Measurements from ENCODE around the gene DKKL1. TPM values are rescaled to one million over a fixed set of nuclear protein-coding genes. Genes with fewer than 3 reads are reported as not detected.
A peak's percentile ranks its signal among the peaks of the same experiment; 100 is the strongest.
"Not testable (repeated sequence)": the region's sequence is repeated elsewhere in the genome, so short reads cannot be mapped to it uniquely, and the experiment has no call there.

DKKL1 gene
- total and polyA plus RNA-seq, 12 donors, result 0.20 to 0.54 (median 0.24) TPM; not detected in 8

DNA sequence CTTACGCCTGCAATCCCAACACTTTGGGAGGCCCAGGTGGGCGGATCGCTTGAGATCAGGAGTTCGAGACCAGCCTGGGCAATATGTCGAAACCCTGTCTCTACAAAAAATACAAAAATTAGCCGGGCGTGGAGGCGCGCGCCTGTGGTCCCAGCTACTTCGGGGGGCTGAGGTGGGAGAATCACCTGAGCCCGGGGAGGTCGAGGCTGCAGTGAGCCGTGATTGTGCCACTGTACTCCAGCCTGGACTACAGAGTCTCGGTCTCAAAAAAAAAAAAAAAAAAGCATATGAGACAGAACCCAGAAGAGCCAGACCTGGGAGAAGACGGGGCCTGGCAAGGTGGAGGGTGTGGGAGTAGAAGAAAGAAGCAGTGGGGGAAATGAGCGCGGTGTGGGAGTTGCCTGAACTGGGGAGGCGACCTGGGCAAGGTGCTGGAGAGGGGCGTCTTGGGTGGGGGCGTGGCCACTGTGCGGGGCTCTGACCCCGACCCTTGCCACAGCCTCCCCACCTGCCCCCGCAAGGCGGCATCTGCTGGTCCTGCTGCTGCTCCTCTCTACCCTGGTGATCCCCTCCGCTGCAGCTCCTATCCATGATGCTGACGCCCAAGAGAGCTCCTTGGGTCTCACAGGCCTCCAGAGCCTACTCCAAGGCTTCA is 533 bp downstream of the DKKL1 start:
- peaks cover 0 to 5% (median 4%) of the 10 kb centered on the region in 9 donors for H3K36me3 ChIP-seq
- 67 to 75% methylated on average over 27 of the region's 27 CpGs for WGBS, 2 donors
- peaks cover 0 to 14% (median 7%) of the 10 kb centered on the region in 11 donors for H3K9me3 ChIP-seq
- ATAC-seq (no peak), DNase-seq (peak in 1 of 2 donors; percentile 24)
- H3K4me3 ChIP-seq, result peak overlapping the region in 8 of 10 donors; percentile 65 to 97 (median 81)
- no peak for TF ChIP-seq CTCF (IDR thresholded peaks at IDR 0.05)
- H3K27ac ChIP-seq, result peak overlapping the region in 9 of 10 donors; percentile 30 to 99 (median 91)
- peaks cover 0 to 31% (median 0%) of the 10 kb centered on the region in 7 donors for H3K27me3 ChIP-seq
- intact Hi-C loops (cut with DNase I), result loop anchor here in 1 of 10 donors (5.0 kb wide), 1 partner anchor 492 kb away; the partner anchor contains the start of gene PPP1R15A
- H3K4me1 ChIP-seq, result peaks cover 0 to 25% (median 11%) of the 10 kb centered on the region in 9 donors

GRCh38 chr19:49366110-49366509 is 2.4 kb downstream of the DKKL1 start:
- Histone ChIP-seq H3K27me3 (peaks cover 0 to 31% (median 0%) of the 10 kb centered on the region in 7 donors), H3K4me1 (peaks cover 0 to 23% (median 11%) of the 10 kb centered on the region in 9 donors), H3K27ac (no peak overlapping the region), H3K36me3 (no peaks in the 10 kb centered on the region), H3K9me3 (peaks cover 0 to 26% (median 14%) of the 10 kb centered on the region in 11 donors), H3K4me3 (no peak overlapping the region)
- TF ChIP-seq CTCF (IDR thresholded peaks at IDR 0.05), result no peak
- intact Hi-C loops (cut with DNase I), result no loop called here
- DNase-seq, result no peak
- ATAC-seq, result no peak

DNA sequence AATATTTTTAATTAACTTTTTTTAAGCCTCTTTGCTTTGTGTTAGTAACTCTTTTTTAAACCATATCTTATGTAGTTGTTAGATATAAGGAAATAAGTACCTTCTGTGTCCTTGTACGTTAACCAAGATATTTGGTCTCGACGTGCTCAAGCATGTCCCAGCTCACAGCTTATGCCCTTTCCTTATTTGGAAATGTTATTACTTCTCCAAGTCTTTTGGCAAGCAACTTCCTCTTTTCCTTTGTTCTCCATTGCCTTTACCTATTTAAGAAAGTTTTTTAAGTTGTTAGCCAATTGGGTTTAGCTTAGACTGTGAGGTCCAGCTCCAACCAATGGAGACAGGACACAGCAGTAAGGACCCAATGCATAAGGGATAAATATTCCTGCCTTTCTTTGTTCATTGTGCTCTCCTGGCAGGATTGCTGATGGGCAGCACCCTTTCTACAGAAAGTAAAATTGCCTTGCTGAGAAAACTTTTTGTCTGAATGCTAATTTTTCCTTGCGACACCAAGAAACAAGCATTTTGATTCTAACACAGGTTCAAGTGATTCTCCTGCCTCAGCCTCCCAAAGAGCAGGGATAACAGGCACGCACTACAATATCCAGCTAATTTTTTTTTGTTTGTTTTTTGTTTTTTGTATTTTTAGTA is 5.2 kb downstream of the DKKL1 start:
- no peak for ATAC-seq
- WGBS, 2 donors, result 83 to 84% methylated on average over 5 of the region's 5 CpGs
- TF ChIP-seq CTCF (IDR thresholded peaks at IDR 0.05), result no peak
- Histone ChIP-seq H3K27ac (no peak overlapping the region), H3K36me3 (no peaks in the 10 kb centered on the region), H3K9me3 (peaks cover 0 to 26% (median 14%) of the 10 kb centered on the region in 11 donors), H3K27me3 (peaks cover 0 to 4% (median 0%) of the 10 kb centered on the region in 7 donors), H3K4me1 (peaks cover 0 to 5% (median 2%) of the 10 kb centered on the region in 9 donors), H3K4me3 (no peak overlapping the region)
- intact Hi-C loops (cut with DNase I), result no loop called here
- no peak for DNase-seq

- H3K4me1 ChIP-seq, result no peaks in the 10 kb centered on the region
- whole genome bisulfite sequencing, 2 donors, result 73 to 91% methylated on average over 3 of the region's 3 CpGs
- no peak overlapping the region for H3K4me3 ChIP-seq
- DNase-seq, result no peak
- TF ChIP-seq CTCF (IDR thresholded peaks at IDR 0.05), result no peak
- H3K36me3 ChIP-seq, result no peaks in the 10 kb centered on the region
- ATAC-seq, result no peak
- H3K27me3 ChIP-seq, result no peaks in the 10 kb centered on the region
- H3K27ac ChIP-seq, result no peak overlapping the region
- intact Hi-C loops (cut with DNase I), result no loop called here
- H3K9me3 ChIP-seq, result peaks cover 0 to 26% (median 14%) of the 10 kb centered on the region in 11 donors
Observed at GRCh38 chr19:49371184-49371583, 7.5 kb downstream of the DKKL1 start.

DNA sequence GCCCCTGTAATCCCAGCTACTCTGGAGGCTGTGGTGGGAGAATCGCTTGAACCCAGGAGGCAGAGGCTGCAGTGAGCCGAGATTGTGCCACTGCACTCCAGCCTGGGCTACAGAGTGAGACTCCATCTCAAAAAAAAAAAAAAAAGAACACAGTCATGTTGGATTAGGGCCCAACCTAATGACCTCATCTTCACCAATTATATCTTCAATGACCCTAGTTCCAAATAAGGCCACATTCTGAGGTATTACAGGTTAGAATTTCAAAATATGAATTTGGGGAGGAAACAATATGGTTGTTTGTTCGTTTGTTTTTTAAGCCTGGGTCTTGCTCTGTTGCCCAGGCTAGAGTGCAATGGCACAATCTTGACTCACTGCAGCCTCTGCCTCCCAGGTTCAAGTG is 9.5 kb downstream of the DKKL1 start:
- H3K27ac ChIP-seq; H3K36me3 ChIP-seq; DNase-seq; intact Hi-C loops (cut with DNase I); H3K4me1 ChIP-seq; H3K4me3 ChIP-seq; ATAC-seq; H3K27me3 ChIP-seq: not testable (repeated sequence)
- WGBS, 2 donors, result 79 to 93% methylated on average over 3 of the region's 3 CpGs
- H3K9me3 ChIP-seq, result peaks cover 0 to 23% (median 14%) of the 10 kb centered on the region in 11 donors
